Stimulated activated CD4-positive, alpha-beta T cell treated with anti-CD3 and anti-CD28 coated beads, Interleukin-15, amount 100 ng/mL, for 24 hours (primary cell): ENCODE results near the gene ARPC4.
"Not testable (repeated sequence)": the region's sequence is repeated elsewhere in the genome, so short reads cannot be mapped to it uniquely, and the experiment has no call there.

Experiments
- DNase-seq: peaks from one replicate; pipeline ENCODE4 v3.0.0-alpha.2; 2020

Gene ARPC4

GRCh38 chr3:9770276-9770812 lies 22.5 kb upstream of the ARPC4 start:
- no peak for DNase-seq

GRCh38 chr3:9771007-9771406 lies 21.9 kb upstream of the ARPC4 start:
- DNase-seq, result not testable (repeated sequence)

DNA sequence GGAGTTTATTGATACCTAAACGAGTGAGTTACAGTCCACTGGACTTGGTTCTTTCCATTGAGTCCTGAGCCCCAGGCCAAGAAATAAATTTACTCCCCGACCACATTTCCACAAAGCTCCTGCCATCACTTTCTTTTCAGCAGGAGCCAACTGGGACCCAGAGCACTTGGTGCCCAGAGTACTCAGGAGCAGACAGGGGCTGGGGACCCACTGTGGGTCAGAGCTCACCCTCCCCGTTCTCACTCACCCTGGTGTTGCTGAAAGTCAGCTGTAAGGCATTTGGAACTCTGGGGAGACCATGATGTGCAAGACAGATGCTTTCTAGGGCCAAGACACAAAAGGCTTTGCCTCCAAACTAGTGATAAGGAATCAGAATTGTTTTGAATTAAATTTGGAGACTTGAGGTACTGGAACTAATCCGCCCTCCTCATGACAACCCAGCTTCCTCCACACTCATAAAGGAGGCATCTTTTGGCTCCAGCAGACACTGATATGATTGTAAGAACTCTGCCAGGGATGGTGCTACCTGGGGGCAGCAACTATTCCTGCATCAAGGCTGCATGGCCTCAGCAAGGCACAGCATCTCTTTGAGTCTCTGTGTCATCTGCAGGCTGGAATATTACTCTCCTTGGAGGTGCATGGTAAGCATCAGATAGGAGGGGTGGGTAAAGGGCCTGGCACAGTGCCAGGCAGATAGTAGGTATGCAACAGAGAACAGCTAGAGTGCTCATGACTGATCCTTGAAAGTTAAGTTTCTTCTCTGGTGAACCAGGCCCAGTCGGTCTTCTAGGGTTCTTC lies 15.8 kb upstream of the ARPC4 start:
- no peak for DNase-seq

GRCh38 chr3:9777694-9778021 lies 15.2 kb upstream of the ARPC4 start:
- no peak for DNase-seq

DNA sequence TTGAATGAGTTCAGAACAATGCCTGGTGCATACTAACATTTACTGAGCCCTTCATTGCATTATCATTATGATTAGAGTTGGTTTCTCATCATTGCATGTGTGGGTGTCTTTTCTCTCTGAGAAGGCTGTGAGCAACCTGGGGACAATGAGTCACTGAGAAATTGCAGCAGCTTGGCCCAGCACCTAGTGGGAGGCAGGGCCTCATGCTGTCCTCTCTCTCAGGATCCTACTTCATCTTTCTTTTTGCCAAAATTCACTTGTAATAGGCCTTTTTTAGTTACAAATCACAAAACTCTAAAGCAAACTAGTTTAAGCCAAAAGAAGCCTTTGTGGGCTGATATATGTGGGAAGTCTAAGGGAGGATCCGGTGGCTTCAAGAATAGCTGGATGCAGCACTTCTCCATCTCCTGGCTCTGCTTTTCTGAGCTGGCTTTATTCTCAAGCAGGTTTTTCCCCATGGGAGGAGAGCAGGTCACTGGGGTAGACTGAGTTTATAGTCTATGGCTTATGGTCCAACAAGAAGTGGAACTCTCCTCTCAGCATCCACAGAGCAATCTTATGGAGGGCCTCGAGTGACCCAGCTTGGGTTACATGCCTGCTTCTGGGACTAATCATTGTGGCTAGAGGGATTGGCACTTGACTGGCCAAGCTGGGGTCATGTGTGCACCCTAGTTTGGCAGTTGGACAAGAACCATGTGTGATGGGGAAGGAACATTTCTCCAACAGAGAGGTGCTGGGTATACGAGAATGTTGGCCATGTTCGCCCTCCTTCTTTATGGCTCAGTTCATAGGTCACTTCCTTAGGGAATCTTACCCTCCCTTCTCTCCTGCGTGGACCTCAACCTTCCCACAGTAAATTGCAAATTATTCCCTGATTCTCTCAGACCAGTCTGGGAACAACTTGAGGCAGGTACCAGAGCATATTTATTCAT lies 14.5 kb upstream of the ARPC4 start:
- DNase-seq, result peak; percentile 83

GRCh38 chr3:9779075-9779593 lies 13.7 kb upstream of the ARPC4 start:
- DNase-seq, result no peak

DNA sequence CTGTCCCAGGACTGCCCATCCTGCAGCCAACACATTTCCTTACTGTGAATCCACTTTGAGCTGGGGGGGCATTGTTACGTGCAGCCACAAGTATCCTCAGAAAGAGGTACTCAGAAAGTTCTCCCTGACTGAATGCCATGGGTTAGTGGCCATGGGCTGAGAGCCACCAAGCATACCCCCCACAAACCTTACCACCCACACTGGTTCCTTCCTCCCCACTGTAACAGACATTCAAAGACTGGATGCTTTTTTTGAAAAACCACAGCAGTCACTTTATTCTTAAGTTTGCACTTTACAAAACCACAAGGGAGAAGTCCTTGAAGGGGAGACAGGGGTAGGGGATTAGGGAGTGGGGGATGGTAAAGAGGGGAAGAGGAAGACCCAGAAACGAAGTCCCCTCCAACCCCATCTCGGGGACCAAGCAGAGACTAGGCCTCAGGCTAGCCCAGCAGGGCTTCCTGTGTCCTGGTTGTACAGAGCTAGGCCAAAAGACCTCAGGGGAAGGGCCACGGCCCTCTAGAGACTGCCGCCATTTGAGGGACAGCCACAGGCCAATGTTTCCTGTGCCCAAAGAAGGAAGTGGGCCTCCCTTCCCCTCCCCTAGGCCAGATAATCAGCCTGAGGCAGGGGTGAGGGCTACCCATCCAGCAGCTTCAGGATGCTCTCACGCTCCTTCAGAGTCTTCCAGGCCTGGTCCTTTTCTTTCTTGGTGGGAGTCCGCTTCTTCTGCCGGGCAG lies 13.0 kb upstream of the ARPC4 start:
- DNase-seq, result peak; percentile 52

DNA sequence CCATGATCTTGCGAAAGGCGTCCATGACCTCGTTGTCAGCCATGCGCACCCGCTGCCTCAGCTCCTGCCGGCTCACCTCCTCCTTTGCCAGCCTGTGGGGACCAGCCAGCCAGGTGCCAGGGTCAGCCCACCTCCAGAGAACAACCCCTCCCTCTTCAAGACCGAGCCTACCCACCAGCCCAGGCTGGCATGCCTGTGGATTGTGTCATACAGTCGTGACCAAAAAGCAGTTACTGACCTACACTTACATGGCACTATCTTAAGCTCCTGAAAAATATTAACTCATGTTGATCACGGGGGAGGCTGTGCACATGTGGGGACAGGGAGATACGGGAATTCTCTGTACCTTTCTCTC lies 12.4 kb upstream of the ARPC4 start:
- no peak for DNase-seq

DNA sequence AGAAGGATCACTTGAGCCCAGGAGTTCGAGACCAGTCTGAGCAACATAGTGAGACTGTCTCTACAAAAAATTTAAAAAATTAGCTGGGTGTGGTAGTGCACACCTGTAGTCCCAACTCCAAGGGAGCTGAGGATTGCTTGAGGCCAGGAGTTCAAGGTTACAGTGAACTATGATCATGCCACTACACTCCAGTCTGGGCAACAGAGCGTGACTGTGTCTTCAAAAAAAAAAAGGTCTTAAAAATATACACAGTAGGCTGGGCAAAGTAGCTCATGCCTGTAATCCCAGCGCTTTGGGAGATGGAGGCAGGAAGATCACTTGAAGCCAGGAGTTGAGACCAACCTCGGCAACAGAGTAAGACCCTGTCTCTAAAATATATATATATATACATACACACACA lies 12.0 kb upstream of the ARPC4 start:
- DNase-seq, result no peak

DNA sequence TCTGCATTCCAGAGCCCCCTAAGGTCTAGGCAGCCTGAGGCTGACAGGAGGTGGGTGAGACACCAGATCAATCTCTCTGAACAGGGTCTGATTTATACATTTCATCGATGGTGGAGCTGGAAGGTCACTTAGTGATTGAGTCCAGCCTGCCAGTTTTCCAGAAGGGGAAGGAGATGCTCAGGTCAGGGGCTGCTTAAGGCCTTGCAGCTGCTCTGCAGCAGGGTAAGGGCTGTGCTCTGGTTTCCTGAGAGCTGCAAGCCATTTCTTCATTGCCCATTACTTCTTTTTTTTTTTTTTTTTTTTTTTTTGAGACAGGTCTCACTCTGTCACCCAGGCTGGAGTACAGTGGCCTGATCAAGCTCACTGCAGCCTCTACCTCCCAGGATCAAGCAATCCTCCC lies 11.3 kb upstream of the ARPC4 start:
- DNase-seq, result no peak

GRCh38 chr3:9781978-9782603 lies 10.8 kb upstream of the ARPC4 start:
- no peak for DNase-seq

GRCh38 chr3:9782770-9783169 lies 10.1 kb upstream of the ARPC4 start:
- DNase-seq, result no peak

GRCh38 chr3:9783954-9784353 lies 8.9 kb upstream of the ARPC4 start:
- DNase-seq, result no peak

- no peak for DNase-seq
These were observed 7.9 kb upstream of the ARPC4 start for GRCh38 chr3:9784965-9785364.

DNA sequence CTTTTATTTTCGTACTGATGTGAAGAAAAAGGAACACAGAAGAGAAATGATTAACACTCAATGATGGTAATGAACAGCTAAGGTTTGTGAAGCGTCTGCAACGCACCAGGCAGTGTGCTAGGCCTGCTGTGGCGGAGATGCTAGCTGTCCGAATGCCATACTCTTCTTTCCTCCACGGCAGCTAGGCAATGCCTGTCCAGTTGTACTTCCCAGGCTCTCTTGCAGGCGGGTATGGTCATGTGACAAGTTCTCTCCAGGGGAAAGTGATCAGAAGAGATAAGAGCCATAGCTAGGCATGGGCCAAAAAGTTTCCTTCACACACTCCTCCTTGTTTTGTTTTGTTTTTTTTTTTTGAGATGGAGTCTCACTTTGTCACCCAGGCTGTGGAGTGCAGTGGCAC lies 7.3 kb upstream of the ARPC4 start:
- DNase-seq, result no peak

GRCh38 chr3:9786209-9786739 lies 6.6 kb upstream of the ARPC4 start:
- no peak for DNase-seq

DNA sequence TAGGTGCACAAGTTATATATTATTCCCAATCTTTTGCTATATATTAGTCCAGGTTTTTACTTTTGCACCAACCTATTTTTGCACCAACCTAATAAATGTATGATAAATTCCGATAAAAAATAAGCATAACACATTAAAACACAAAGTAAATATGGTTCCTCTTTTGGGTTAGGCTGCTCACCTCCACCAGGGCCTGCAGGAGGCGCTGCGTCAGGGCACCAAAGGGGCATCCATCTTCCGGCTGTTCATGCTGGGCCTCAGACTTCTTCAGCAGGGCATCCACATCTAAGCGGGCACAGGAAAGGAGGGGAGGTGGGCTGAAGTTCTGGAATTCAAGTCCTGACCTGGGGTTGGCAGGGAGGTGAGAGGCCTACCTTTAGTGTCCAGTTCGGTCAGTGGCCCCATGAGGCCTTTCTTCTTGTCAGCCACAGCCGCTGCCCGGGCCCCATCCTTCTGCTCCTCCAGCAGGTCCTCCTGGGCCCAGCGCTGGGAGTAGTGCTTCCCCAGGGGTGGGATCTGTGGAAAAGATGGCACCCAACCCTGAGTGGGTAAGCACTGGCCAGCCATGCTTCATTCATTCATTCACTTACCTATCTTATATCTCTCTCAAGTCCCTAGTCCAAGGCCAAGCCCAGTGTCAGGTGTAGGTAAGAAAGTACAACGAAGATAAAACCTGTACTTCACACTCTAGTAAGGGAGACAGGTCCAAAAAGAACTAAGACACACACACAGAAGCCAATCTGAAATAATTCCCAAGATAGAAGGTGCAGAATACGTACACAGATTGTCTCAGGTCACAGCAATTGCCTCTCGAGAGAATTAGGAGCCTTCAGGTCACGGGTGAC lies 5.8 kb upstream of the ARPC4 start:
- no peak for DNase-seq

DNA sequence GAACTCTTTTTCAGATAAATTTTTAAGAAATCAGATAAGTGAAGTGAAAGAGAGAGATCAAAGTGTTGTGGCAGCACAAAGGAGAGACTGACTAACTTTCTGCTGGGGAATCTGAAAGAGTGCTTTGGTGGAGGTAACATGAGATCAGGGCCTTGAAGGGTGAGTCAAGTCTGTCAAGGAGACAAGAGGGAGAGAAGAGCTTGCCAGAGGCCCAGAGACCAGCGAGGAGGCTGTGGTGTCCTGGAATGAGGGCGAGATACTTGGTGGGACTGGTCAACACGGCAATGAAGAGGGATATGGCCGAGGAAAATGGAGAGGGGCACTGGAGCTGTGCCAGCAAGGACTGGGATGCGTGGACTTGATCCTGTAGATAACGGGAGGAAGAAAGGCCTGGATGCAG lies 5.2 kb upstream of the ARPC4 start:
- DNase-seq, result peak; percentile 53

- no peak for DNase-seq
These were observed 1.8 kb upstream of the ARPC4 start for GRCh38 chr3:9791127-9791526.

GRCh38 chr3:9791790-9792404 lies 985 bp upstream of the ARPC4 start:
- no peak for DNase-seq
